ENCODE results near the gene PDILT.

PDILT gene

DNA sequence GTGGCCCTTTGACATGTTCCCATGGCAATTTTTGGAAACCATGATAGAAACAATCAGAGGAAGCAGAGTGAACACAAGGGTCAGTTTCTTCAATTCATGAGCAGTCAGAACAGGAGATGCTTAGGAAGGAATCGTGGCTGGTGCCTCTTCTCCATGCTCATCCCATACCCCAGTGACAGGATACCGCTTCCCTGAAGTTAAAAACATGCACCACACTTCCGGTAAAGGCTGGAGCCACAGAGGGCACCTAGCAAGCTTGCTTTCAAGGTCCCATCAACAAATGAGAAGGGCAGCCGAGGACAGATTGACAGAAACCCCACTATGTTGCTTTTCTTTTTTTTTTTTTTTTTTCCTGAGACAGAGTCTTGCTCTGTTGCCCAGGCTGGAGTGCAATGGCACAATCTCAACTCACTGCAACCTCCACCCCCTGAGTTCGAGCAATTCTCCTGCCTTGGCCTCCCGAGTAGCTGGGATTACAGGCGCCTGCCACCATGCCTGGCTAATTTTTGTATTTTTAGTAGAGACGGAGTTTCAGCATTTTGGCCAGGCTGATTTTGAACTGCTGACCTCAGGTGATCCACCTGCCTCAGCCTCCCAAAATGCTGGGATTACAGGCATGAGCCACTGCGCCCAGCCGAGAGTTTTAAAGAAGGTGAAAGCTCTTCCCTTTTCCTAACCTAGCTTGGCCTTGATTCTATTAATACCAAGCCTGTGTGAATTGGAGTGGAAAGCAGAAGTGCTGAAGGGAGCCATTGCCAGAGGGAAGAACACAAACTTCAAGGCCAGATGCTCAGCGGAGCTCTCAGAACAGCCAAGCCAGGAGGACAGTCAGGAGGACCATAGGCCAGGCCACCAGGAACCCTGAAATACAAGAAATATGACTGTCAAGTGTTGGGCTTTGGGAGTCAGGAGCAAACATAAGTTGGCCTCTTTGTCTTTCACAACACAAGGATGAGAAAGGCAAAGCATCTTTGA lies 93.8 kb downstream of the PDILT start:
- TF ChIP-seq, protein P1, sequence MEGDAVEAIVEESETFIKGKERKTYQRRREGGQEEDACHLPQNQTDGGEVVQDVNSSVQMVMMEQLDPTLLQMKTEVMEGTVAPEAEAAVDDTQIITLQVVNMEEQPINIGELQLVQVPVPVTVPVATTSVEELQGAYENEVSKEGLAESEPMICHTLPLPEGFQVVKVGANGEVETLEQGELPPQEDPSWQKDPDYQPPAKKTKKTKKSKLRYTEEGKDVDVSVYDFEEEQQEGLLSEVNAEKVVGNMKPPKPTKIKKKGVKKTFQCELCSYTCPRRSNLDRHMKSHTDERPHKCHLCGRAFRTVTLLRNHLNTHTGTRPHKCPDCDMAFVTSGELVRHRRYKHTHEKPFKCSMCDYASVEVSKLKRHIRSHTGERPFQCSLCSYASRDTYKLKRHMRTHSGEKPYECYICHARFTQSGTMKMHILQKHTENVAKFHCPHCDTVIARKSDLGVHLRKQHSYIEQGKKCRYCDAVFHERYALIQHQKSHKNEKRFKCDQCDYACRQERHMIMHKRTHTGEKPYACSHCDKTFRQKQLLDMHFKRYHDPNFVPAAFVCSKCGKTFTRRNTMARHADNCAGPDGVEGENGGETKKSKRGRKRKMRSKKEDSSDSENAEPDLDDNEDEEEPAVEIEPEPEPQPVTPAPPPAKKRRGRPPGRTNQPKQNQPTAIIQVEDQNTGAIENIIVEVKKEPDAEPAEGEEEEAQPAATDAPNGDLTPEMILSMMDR (IDR thresholded peaks at IDR 0.05; ENCODE audit: low read depth, low read length): no peak
- no peaks in the 10 kb centered on the region for H3K9me3 ChIP-seq
- H3K27me3 ChIP-seq: no peaks in the 10 kb centered on the region
- no peaks in the 10 kb centered on the region for H3K36me3 ChIP-seq
- no peak overlapping the region for H3K4me3 ChIP-seq (ENCODE audit: low read depth, low read length)
- no peaks in the 10 kb centered on the region for H3K4me1 ChIP-seq
- DNase-seq: no peak

DNA sequence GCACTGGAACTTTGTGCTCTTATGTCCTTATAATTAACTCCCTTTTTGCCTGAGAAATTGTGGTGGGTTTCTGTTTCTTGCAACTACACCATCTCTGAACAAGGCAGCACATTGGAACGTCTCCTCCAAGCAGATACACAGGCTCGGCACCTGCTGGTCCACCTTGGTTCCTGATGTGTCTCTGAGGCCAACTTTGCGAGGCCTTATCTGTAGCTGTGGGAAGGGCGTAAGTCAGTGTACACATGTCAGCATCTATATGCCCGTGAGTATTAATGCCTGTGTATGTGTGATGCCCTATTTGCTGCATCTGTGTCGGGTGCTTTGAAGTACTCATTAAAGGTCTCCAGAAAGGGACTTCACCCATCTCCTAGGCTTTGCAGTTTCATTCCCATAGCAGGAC lies 94.8 kb downstream of the PDILT start:
- H3K9me3 ChIP-seq: no peaks in the 10 kb centered on the region
- DNase-seq: no peak
- H3K4me3 ChIP-seq (ENCODE audit: low read depth, low read length): no peak overlapping the region
- no peaks in the 10 kb centered on the region for H3K4me1 ChIP-seq
- no peaks in the 10 kb centered on the region for H3K27me3 ChIP-seq
- TF ChIP-seq, protein P1 (IDR thresholded peaks at IDR 0.05; ENCODE audit: low read depth, low read length): no peak
- H3K36me3 ChIP-seq: no peaks in the 10 kb centered on the region

Measured in BE2C (cell line).